OCI-LY7 (cell line): Measurements from ENCODE around the gene SLC25A30.

Source experiments
- EZH2phosphoT487 ChIP-seq: fragments of 200-600 bp; sonication (generic); IDR thresholded peaks from 2 replicates; pipeline ENCODE4 v1.6.1; 2018; ENCODE audit warnings: low read depth, borderline replicate concordance, mild to moderate bottlenecking, mixed run types, antibody characterized with exemption, low read length, moderate library complexity, mixed read lengths
- TF ChIP-seq, protein P1 (sequence below): fragments of 200-600 bp; sonication (generic); conservative IDR thresholded peaks from 2 replicates; pipeline ENCODE4 v1.5.1; 2014; ENCODE audit warnings: mild to moderate bottlenecking, antibody characterized with exemption, low read length, moderate library complexity, mixed read lengths

DNA sequence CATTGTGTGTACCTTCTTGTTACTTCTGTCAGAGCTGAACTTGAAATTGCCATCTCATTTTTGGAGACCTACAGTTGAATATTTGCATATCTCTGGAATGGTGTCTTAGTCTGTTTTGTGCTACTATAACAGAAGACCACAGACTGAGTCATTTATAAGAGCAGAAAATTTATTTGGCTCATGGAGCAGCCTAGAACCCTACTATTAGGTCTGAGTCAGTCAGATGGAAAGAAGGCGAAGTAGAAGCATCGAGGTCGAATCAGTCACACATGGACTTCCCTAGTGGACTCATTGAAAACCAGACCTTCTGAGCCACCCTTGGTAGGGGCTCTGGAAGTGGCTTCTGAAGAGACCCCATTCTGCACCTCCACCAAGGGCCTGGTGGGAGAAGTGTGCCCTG lies 43.3 kb downstream of the SLC25A30 start:
- TF ChIP-seq, protein P1, sequence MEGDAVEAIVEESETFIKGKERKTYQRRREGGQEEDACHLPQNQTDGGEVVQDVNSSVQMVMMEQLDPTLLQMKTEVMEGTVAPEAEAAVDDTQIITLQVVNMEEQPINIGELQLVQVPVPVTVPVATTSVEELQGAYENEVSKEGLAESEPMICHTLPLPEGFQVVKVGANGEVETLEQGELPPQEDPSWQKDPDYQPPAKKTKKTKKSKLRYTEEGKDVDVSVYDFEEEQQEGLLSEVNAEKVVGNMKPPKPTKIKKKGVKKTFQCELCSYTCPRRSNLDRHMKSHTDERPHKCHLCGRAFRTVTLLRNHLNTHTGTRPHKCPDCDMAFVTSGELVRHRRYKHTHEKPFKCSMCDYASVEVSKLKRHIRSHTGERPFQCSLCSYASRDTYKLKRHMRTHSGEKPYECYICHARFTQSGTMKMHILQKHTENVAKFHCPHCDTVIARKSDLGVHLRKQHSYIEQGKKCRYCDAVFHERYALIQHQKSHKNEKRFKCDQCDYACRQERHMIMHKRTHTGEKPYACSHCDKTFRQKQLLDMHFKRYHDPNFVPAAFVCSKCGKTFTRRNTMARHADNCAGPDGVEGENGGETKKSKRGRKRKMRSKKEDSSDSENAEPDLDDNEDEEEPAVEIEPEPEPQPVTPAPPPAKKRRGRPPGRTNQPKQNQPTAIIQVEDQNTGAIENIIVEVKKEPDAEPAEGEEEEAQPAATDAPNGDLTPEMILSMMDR: no peak
- no peak for TF ChIP-seq EZH2phosphoT487
